Measurements from ENCODE around the gene ADPRM. TPM values are rescaled to one million over a fixed set of nuclear protein-coding genes. Genes with fewer than 3 reads are reported as not detected.
"Not testable (repeated sequence)": the region's sequence is repeated elsewhere in the genome, so short reads cannot be mapped to it uniquely, and the experiment has no call there.

Gene ADPRM
- total RNA-seq, 1 experiment from 2014 or later, result 2.5 TPM

- TF ChIP-seq CTCF (IDR thresholded peaks at IDR 0.05; ENCODE audit: insufficient read depth in 1 of 2, low read depth in 1 of 2, low read length in 1 of 2, severe bottlenecking in 1 of 2, unreplicated experiment in 1 of 2), result no peak
- ChIA-PET CTCF (no interaction called here), POLR2A (no interaction called here)
- Histone ChIP-seq H3K4me1 (0 out of 2 replicates have a peak, but pooled peaks cover 5% of the 10 kb centered on the region), H3K27me3 (replicated peaks; ENCODE audit: control insufficient read depth, insufficient read depth, low read length) (no peaks in the 10 kb centered on the region), H3K36me3 (ENCODE audit: control insufficient read depth, insufficient read depth, low read length) (no peaks in the 10 kb centered on the region), H3K4me3 (ENCODE audit: low read depth, low read length) (no peak within 1 kb of the TSS), H3K9me3 (no peaks in the 10 kb centered on the region)
- H3K36me3 Mint-ChIP-seq (ENCODE audit: insufficient read depth, unreplicated experiment), result no peaks in the 10 kb centered on the region
- no peak within 1 kb of the TSS for H3K27ac Mint-ChIP-seq (ENCODE audit: unreplicated experiment)
- no peaks in the 10 kb centered on the region for H3K9me3 Mint-ChIP-seq (ENCODE audit: unreplicated experiment)
- intact Hi-C loops (cut with micrococcal nuclease; ENCODE audit: unreplicated experiment), result loop anchor here (10.0 kb wide), 1 partner anchor 85 kb away; no protein-coding TSS in a partner anchor
- no peaks in the 10 kb centered on the region for H3K27me3 Mint-ChIP-seq (ENCODE audit: insufficient read depth, unreplicated experiment)
- H3K4me1 Mint-ChIP-seq (ENCODE audit: low read depth, unreplicated experiment), result peaks cover 6% of the 10 kb centered on the region
- no TSS peak for BruUV-seq (replicated peaks)
- no peak within 1 kb of the TSS for H3K4me3 Mint-ChIP-seq (ENCODE audit: unreplicated experiment)
- no peak for DNase-seq
Observed at GRCh38 chr17:10729334-10730193, 32.2 kb downstream of the ADPRM start, which contains the start of gene TMEM220. TMEM220 (minus strand) TSS chr17:10730023; CDS start chr17:10729851, 172 bp downstream.

GRCh38 chr17:10730247-10730646 lies 32.9 kb downstream of the ADPRM start:
- intact Hi-C loops (cut with micrococcal nuclease; ENCODE audit: unreplicated experiment), result loop anchor here (10.0 kb wide), 1 partner anchor 85 kb away; no protein-coding TSS in a partner anchor
- H3K4me3 ChIP-seq (ENCODE audit: low read depth, low read length); DNase-seq; CTCF ChIA-PET; H3K9me3 ChIP-seq; H3K4me1 ChIP-seq; H3K27ac Mint-ChIP-seq (ENCODE audit: unreplicated experiment); H3K4me1 Mint-ChIP-seq (ENCODE audit: low read depth, unreplicated experiment); H3K4me3 Mint-ChIP-seq (ENCODE audit: unreplicated experiment); H3K27me3 ChIP-seq (replicated peaks; ENCODE audit: control insufficient read depth, insufficient read depth, low read length); H3K27me3 Mint-ChIP-seq (ENCODE audit: insufficient read depth, unreplicated experiment); H3K36me3 Mint-ChIP-seq (ENCODE audit: insufficient read depth, unreplicated experiment); H3K36me3 ChIP-seq (ENCODE audit: control insufficient read depth, insufficient read depth, low read length); H3K9me3 Mint-ChIP-seq (ENCODE audit: unreplicated experiment); POLR2A ChIA-PET; BruUV-seq (replicated peaks): not testable (repeated sequence)

DNA sequence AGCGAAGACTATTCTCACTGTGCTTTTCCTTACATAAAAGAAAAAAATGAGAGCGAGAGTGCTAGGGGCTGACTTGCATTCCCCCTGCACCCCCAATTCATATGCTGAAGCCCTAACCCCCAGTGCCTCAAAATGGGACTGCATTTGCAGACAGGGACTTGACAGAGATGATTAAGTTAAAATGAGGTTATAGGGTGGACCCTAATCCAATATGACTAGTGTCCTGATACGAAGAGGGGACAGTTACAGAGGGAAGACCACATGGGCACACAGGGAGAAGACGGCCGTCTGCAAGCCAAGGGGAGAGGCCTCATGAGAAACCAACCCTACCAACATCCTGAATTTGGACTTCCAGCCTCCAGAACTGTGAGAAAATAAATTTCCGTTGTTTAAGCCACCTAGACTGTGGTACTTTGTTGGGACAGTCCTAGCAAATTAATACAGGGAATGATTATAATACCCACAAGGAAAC lies 34.0 kb downstream of the ADPRM start:
- BruUV-seq (replicated peaks), result no TSS peak
- CTCF ChIA-PET, result no interaction called here
- no peaks in the 10 kb centered on the region for H3K9me3 Mint-ChIP-seq (ENCODE audit: unreplicated experiment)
- no peaks in the 10 kb centered on the region for H3K27me3 Mint-ChIP-seq (ENCODE audit: insufficient read depth, unreplicated experiment)
- Histone ChIP-seq H3K36me3 (ENCODE audit: control insufficient read depth, insufficient read depth, low read length) (no peaks in the 10 kb centered on the region), H3K4me3 (ENCODE audit: low read depth, low read length) (no peak overlapping the region), H3K4me1 (0 out of 2 replicates have a peak, but pooled peaks cover 5% of the 10 kb centered on the region), H3K9me3 (no peaks in the 10 kb centered on the region), H3K27me3 (replicated peaks; ENCODE audit: control insufficient read depth, insufficient read depth, low read length) (no peaks in the 10 kb centered on the region)
- H3K36me3 Mint-ChIP-seq (ENCODE audit: insufficient read depth, unreplicated experiment), result no peaks in the 10 kb centered on the region
- H3K4me3 Mint-ChIP-seq (ENCODE audit: unreplicated experiment), result no peak overlapping the region
- TF ChIP-seq CTCF (IDR thresholded peaks at IDR 0.05; ENCODE audit: insufficient read depth in 1 of 2, low read depth in 1 of 2, low read length in 1 of 2, severe bottlenecking in 1 of 2, unreplicated experiment in 1 of 2), result no peak
- no peak for DNase-seq
- intact Hi-C loops (cut with micrococcal nuclease; ENCODE audit: unreplicated experiment), result loop anchor here (10.0 kb wide), 1 partner anchor 87 kb away; no protein-coding TSS in a partner anchor
- H3K27ac Mint-ChIP-seq (ENCODE audit: unreplicated experiment), result no peak overlapping the region
- POLR2A ChIA-PET, result no interaction called here
- peaks cover 6% of the 10 kb centered on the region for H3K4me1 Mint-ChIP-seq (ENCODE audit: low read depth, unreplicated experiment)

DNA sequence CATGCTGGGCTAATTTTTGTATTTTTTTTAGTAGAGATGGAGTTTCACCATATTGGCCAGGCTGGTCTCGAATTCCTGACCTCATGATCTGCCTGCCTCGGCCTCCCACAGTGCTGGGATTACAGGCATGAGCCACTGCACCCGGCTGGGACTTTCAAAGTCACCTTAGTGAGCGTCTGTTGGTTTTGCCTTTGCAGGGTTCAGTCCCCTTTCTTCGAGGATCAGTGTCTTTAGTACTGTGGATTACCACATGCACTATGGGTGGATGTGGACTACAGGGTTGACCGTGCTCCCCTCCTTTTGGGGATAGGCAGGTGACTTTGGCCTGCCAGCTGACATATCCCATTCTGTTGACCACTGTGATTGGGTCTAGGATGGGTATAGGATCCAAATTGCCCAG lies 34.7 kb downstream of the ADPRM start:
- H3K4me3 Mint-ChIP-seq (ENCODE audit: unreplicated experiment); H3K36me3 Mint-ChIP-seq (ENCODE audit: insufficient read depth, unreplicated experiment); H3K27me3 ChIP-seq (replicated peaks; ENCODE audit: control insufficient read depth, insufficient read depth, low read length); H3K36me3 ChIP-seq (ENCODE audit: control insufficient read depth, insufficient read depth, low read length); H3K9me3 ChIP-seq; BruUV-seq (replicated peaks); CTCF ChIA-PET; H3K9me3 Mint-ChIP-seq (ENCODE audit: unreplicated experiment); H3K4me1 Mint-ChIP-seq (ENCODE audit: low read depth, unreplicated experiment); DNase-seq; H3K27ac Mint-ChIP-seq (ENCODE audit: unreplicated experiment); H3K4me1 ChIP-seq; H3K27me3 Mint-ChIP-seq (ENCODE audit: insufficient read depth, unreplicated experiment); POLR2A ChIA-PET; H3K4me3 ChIP-seq (ENCODE audit: low read depth, low read length): not testable (repeated sequence)
- intact Hi-C loops (cut with micrococcal nuclease; ENCODE audit: unreplicated experiment), result loop anchor here (10.0 kb wide), 1 partner anchor 87 kb away; no protein-coding TSS in a partner anchor
